Vagina (tissue), 2 donors: Measurements from ENCODE around the gene CSF3R. TPM values are rescaled to one million over a fixed set of nuclear protein-coding genes. Genes with fewer than 3 reads are reported as not detected.
A peak's percentile ranks its signal among the peaks of the same experiment; 100 is the strongest.

Experiments
- DNase-seq, 2 donors: peaks; one replicate each; pipeline ENCODE4 v3.0.0-alpha.2; 2017; ENCODE audit errors: extremely low spot score in 2 of 2
- H3K27ac ChIP-seq: fragments of 200-600 bp; sonication (generic); one replicate; pipeline ENCODE4 v1.5.1; 2019
- H3K27me3 ChIP-seq: fragments of 200-600 bp; sonication (generic); one replicate; pipeline ENCODE4 v1.5.1; 2019
- H3K36me3 ChIP-seq, 2 donors: fragments of 200-600 bp; sonication (generic); one replicate each; pipeline ENCODE4 v1.5.1; 2017 to 2019
- H3K4me1 ChIP-seq: fragments of 200-600 bp; sonication (generic); one replicate; pipeline ENCODE4 v1.5.1; 2019
- H3K4me3 ChIP-seq, 2 donors: fragments of 200-600 bp; sonication (generic); 1 replicate in 1 of 2; 2 replicates in 1 of 2; pipeline ENCODE4 v1.5.1; 2016 to 2019
- H3K9me3 ChIP-seq: fragments of 200-600 bp; sonication (generic); one replicate; pipeline ENCODE4 v1.5.1; 2019
- CTCF ChIP-seq, 3 experiments: fragments of 450-650 bp in 2 of 3; fragments of 200-600 bp in 1 of 3; sonication (generic) in 1 of 3; IDR thresholded peaks; one replicate each; pipeline ENCODE4 v1.5.1; 2017 to 2019; ENCODE audit warnings: antibody characterized with exemption in 3 of 3, mild to moderate bottlenecking in 2 of 3, moderate library complexity in 2 of 3
- POLR2A ChIP-seq, 2 donors: fragments of 450-650 bp; IDR thresholded peaks; one replicate each; pipeline ENCODE4 v1.6.1; 2017; ENCODE audit warnings: antibody characterized with exemption in 2 of 2, mild to moderate bottlenecking in 2 of 2, moderate library complexity in 2 of 2
- POLR2AphosphoS5 ChIP-seq, 2 donors: sonication (generic); formaldehyde crosslinking; IDR thresholded peaks; one replicate each; pipeline ENCODE4 v1.9.0; 2017; ENCODE audit warnings: antibody characterized with exemption in 2 of 2, mild to moderate bottlenecking in 2 of 2, low read depth in 1 of 2; ENCODE audit not compliant: insufficient read depth in 1 of 2
- intact Hi-C: fragments of 100-400 bp; cut with DNase I; formaldehyde crosslinking; loops from one replicate; pipeline ENCODE4 v1.15.1; 2023
- small RNA-seq: library from RNA; depleted of rRNA; stranded (forward); fragments of <200 nt; gene quantifications from one replicate; pipeline ENCODE3, GENCODE V24; 2016
- total RNA-seq: library from RNA; depleted of rRNA; stranded (reverse); fragments of >200 nt; gene quantifications from one replicate; pipeline ENCODE4 v1.2.3, GENCODE V29; 2016

Gene CSF3R
- total RNA-seq, 1 donor from 2014 or later = 8.8 TPM

GRCh38 chr1:36419569-36419968, 63.1 kb downstream of the CSF3R start:
- Histone ChIP-seq H3K9me3 (no peaks in the 10 kb centered on the region), H3K4me3 (no peak overlapping the region), H3K27ac (no peak overlapping the region), H3K36me3 (peaks cover 0 to 7% of the 10 kb centered on the region in 2 donors), H3K27me3 (no peaks in the 10 kb centered on the region), H3K4me1 (peaks cover 6% of the 10 kb centered on the region)
- intact Hi-C loops = no loop called here
- no peak for DNase-seq
- TF ChIP-seq POLR2AphosphoS5 (IDR thresholded peaks at IDR 0.05; ENCODE audit: insufficient read depth in 1 of 2, low read depth in 1 of 2) (no peak), POLR2A (IDR thresholded peaks at IDR 0.05) (no peak), CTCF (IDR thresholded peaks at IDR 0.05) (no peak)

- intact Hi-C loops = no loop called here
- no peaks in the 10 kb centered on the region for H3K27me3 ChIP-seq
- DNase-seq = no peak
- no peak for TF ChIP-seq POLR2A (IDR thresholded peaks at IDR 0.05)
- no peak for TF ChIP-seq POLR2AphosphoS5 (IDR thresholded peaks at IDR 0.05; ENCODE audit: insufficient read depth in 1 of 2, low read depth in 1 of 2)
- TF ChIP-seq CTCF (IDR thresholded peaks at IDR 0.05) = no peak
- H3K36me3 ChIP-seq = peaks cover 0 to 7% of the 10 kb centered on the region in 2 donors
- H3K4me1 ChIP-seq = peaks cover 6% of the 10 kb centered on the region
- H3K27ac ChIP-seq = no peak overlapping the region
- H3K9me3 ChIP-seq = no peaks in the 10 kb centered on the region
- no peak overlapping the region for H3K4me3 ChIP-seq
Measured at GRCh38 chr1:36419140-36419539, 63.6 kb downstream of the CSF3R start.

- Histone ChIP-seq H3K4me1 (peaks cover 6% of the 10 kb centered on the region), H3K27me3 (no peaks in the 10 kb centered on the region), H3K36me3 (peaks cover 0 to 7% of the 10 kb centered on the region in 2 donors), H3K4me3 (no peak overlapping the region), H3K9me3 (no peaks in the 10 kb centered on the region), H3K27ac (no peak overlapping the region)
- no peak for DNase-seq
- intact Hi-C loops = no loop called here
- TF ChIP-seq CTCF (IDR thresholded peaks at IDR 0.05) = no peak
- no peak for TF ChIP-seq POLR2A (IDR thresholded peaks at IDR 0.05)
- TF ChIP-seq POLR2AphosphoS5 (IDR thresholded peaks at IDR 0.05; ENCODE audit: insufficient read depth in 1 of 2, low read depth in 1 of 2) = no peak
Measured at GRCh38 chr1:36417931-36418330, 64.8 kb downstream of the CSF3R start.

Small RNA genes lying within 50 kb of the gene (small RNA-seq; reads per million reads assigned to genes)
- gene SNORA63C = 1.0 reads per million, percentile 21 among the genes with 10 or more reads in this experiment

Other genes starting within 250 kb of the CSF3R start
- 17.2 TPM for gene SH3D21, start 176.5 kb downstream of the CSF3R start, total RNA-seq
- 101 TPM for gene EVA1B, start 159.3 kb downstream of the CSF3R start, total RNA-seq
- gene STK40, start 97.0 kb downstream of the CSF3R start, total RNA-seq = 35.4 TPM
- gene LSM10, start 85.0 kb downstream of the CSF3R start, total RNA-seq = 45.2 TPM
- gene OSCP1, start 32.5 kb downstream of the CSF3R start, total RNA-seq = 5.2 TPM
- 54.0 TPM for gene MRPS15, start 18.5 kb downstream of the CSF3R start, total RNA-seq